ENCODE data around the gene MORF4L1. TPM values are rescaled to one million over a fixed set of nuclear protein-coding genes. Genes with fewer than 3 reads are reported as not detected.

Gene MORF4L1
- total RNA-seq, 2 experiments from 2014 or later = 225 to 274 TPM

DNA sequence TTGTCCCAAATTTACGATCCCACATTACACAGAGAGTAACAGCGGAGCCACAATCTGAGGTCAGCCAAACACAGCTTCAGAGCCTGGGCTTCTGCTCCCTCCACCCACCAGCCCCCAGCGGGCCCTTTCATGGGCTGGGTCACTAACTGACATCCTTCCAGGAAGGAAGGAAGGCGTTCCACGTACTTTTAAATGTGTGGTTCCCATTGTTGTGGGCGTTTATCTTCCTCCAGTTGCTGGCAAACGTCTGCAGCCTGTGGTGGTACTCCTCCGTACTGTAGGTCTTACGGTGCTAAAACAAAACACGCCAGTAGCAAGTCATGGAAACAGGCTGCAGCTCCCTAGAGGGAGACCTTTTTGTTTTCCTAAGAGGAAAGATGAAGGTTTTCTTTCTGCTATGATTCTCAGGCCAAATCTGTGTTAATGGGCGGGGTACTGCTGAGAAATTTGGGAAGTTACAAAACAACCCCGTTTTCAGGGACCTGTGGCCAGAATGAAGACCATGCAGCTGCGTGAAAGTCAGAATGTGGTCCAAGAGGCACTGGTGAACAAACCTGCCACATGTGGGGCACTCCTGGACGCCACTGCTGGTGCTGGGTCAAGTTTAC is 64.5 kb downstream of the MORF4L1 start:
- Mint-ChIP-seq H3K4me3 (peak overlapping the region; percentile 46), H3K27ac (peak overlapping the region; percentile 82), H3K9me3 (peaks cover 2% of the 10 kb centered on the region), H3K36me3 (ENCODE audit: low read depth) (peaks cover 10% of the 10 kb centered on the region), H3K4me1 (peaks cover 38% of the 10 kb centered on the region), H3K27me3 (peaks cover 2% of the 10 kb centered on the region)
- POLR2A ChIA-PET = no interaction called here
- peak; percentile 34 for DNase-seq
- CTCF ChIA-PET = interaction anchor here (1.0 to 2.5 kb wide), 2 partner anchors 24 to 26 kb away, joined by 3 to 6 read pairs; no protein-coding TSS in a partner anchor

DNA sequence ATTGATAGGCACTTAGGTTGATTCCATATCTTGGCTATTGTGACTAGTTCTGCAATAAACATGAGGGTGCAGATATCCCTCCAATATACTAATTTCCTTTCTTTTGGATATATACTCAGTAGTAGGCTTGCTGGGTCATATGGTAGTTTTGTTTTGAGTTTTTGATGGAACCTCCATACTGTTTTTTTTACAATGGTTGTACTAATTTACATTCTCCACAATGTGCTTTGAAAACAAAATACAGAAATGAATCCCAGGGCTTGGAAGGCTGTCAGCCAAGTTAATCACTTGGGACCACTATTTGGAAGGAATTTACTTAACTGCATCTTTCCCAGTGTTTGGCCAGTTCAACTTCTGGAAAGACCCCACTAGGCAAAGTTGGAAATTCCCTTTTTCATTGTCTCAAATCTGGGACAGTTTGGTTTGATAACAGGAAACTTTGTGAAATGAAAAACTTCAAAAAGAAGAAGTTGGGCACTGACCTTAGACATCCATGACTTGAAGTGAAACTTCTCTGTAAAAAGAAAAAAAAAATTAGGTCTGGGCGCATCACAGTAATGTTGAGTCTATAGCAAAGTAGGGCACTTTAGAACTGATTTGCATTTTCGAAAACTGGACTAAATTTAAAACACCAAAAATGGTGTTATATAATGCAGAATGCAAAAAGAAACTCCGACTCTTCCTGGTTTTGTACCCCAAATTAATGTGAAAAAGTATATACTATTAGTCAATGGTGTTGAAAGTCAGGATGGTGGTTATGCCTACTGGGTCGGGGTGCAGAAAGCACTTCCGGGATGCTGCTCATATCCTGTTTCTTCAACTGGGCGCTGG is 66.2 kb downstream of the MORF4L1 start:
- H3K36me3 Mint-ChIP-seq (ENCODE audit: low read depth) = peaks cover 12% of the 10 kb centered on the region
- H3K4me1 Mint-ChIP-seq = peaks cover 38% of the 10 kb centered on the region
- peak overlapping the region; percentile 34 for H3K4me3 Mint-ChIP-seq
- peaks cover 2% of the 10 kb centered on the region for H3K9me3 Mint-ChIP-seq
- no peak for DNase-seq
- H3K27ac Mint-ChIP-seq = peak overlapping the region; percentile 84
- peaks cover 15% of the 10 kb centered on the region for H3K27me3 Mint-ChIP-seq
- ChIA-PET POLR2A (no interaction called here), CTCF (no interaction called here)

DNA sequence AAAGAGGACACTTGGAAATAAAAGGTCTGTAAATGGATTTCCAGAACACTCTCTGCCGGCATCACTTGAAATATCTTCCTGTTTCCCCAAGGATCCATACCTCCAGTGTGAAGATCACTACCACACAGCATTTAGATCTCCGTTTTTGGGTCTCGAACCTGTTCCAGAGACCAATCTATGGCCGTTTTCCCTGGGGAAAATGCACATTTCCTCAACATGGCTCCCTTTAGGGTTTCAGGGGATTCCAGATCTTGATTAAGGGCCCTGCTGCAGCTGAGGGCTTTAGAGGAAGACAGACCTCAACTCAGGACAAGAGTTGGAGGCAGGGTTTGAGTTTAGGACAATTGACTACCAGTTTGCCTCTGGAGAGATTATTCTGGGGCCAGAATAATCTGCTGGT is 70.1 kb downstream of the MORF4L1 start:
- H3K27me3 Mint-ChIP-seq = peaks cover 41% of the 10 kb centered on the region
- H3K36me3 Mint-ChIP-seq (ENCODE audit: low read depth) = peaks cover 9% of the 10 kb centered on the region
- ChIA-PET POLR2A (no interaction called here), CTCF (no interaction called here)
- H3K4me3 Mint-ChIP-seq = no peak overlapping the region
- peaks cover 2% of the 10 kb centered on the region for H3K9me3 Mint-ChIP-seq
- DNase-seq = no peak
- no peak overlapping the region for H3K27ac Mint-ChIP-seq
- H3K4me1 Mint-ChIP-seq = peaks cover 25% of the 10 kb centered on the region

DNA sequence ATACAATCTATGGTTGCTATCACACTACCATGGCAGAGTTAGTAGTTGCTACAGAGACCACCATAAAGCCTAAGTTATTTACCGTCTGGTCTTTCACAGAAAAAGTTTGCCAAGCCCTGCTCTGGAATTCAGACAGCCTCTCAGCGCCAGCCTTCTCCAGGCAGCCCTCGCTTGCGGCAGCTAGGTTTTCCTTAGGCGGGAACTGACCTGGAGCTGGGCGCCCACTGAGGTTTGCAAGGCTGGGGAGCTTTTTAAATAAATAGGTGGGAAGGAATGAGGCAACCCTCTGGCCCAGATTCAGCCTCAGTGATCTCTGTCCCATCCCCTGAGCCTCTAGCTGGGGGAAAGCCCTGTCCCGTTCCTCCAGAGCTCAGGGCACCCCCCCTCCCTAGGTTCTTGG is 71.0 kb downstream of the MORF4L1 start:
- H3K4me3 Mint-ChIP-seq = peak overlapping the region; percentile 69
- no peak for DNase-seq
- POLR2A ChIA-PET = no interaction called here
- peaks cover 17% of the 10 kb centered on the region for H3K4me1 Mint-ChIP-seq
- H3K36me3 Mint-ChIP-seq (ENCODE audit: low read depth) = peaks cover 4% of the 10 kb centered on the region
- H3K27ac Mint-ChIP-seq = no peak overlapping the region
- peaks cover 40% of the 10 kb centered on the region for H3K27me3 Mint-ChIP-seq
- no peaks in the 10 kb centered on the region for H3K9me3 Mint-ChIP-seq
- CTCF ChIA-PET = interaction anchor here (0.8 to 1.0 kb wide), 3 partner anchors 24 to 99 kb away, joined by 3 to 4 read pairs (median 3); no protein-coding TSS in a partner anchor

DNA sequence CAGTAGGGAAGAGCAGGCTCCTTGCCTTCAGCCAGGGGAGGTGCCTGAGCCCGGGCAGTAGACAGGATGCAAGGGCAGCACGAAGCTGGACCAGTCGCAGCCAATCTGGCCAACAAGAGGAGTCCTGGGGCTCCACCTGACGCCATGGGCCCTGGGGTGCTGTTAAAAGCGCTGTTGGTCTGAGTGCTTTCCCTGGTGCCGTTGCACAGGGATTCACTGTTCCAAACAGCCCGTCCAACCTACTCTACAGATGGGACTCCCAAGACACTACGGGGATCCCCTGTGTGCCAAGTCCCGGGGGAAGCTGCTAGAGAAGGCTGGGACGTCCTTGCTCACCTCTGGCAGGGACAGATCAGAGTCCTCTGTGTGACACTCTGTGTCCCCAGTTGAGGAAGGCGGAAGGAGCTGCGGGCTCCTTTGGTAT is 71.5 kb downstream of the MORF4L1 start:
- ChIA-PET POLR2A (no interaction called here), CTCF (interaction anchor here (0.9 to 1.0 kb wide), 2 partner anchors 70 to 99 kb away, joined by 3 to 4 read pairs; no protein-coding TSS in a partner anchor)
- H3K27ac Mint-ChIP-seq = no peak overlapping the region
- DNase-seq = no peak
- H3K4me1 Mint-ChIP-seq = peaks cover 12% of the 10 kb centered on the region
- peaks cover 2% of the 10 kb centered on the region for H3K36me3 Mint-ChIP-seq (ENCODE audit: low read depth)
- H3K4me3 Mint-ChIP-seq = peak overlapping the region; percentile 69
- H3K27me3 Mint-ChIP-seq = peaks cover 40% of the 10 kb centered on the region
- no peaks in the 10 kb centered on the region for H3K9me3 Mint-ChIP-seq

DNA sequence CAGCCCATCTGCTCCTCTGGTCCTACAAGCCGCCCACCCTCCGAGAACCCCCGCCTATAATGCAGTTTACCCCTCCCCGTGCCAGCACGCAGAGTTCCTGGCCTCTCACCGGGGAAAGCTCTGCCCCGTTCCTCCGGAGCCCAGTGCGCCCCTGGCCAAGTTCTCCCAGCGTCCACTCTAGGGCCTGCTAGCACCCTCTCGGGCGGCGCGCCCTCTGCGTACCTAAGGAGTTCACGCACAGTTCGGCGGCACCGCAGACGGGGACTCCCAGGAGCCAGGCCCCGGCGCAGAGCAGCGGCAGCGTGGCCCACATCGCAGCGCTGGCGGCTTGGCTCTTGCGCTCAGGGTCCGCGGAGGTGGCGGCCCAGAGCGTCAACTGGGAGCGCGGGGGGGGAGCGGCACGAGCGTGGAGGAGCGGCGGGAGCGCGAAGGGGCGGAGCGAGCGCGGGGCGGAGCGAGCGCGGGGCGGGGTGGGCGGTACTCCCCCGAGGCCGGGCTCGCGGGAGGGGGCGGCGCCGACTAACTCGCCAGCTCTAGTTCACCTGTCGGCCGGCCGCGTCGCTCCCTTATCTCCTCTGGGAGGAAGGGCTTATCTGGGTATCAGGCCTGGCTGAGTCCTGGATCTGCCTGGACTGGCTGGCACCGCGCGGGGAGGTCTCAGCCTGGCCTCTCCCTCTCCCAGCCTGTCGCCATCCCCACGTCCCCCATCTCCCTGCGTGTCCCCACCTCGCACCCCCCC is 72.1 kb downstream of the MORF4L1 start, which contains the start of gene CTSH:
Gene CTSH (minus strand): TSS at position 378 of the 739 bp plus-strand sequence. CDS start 65 bp downstream, at position 313.
- Mint-ChIP-seq H3K36me3 (ENCODE audit: low read depth) (peaks cover 2% of the 10 kb centered on the region), H3K4me1 (peaks cover 7% of the 10 kb centered on the region), H3K27me3 (peaks cover 40% of the 10 kb centered on the region), H3K27ac (no peak within 1 kb of the TSS), H3K9me3 (no peaks in the 10 kb centered on the region), H3K4me3 (peak within 1 kb of the TSS; percentile 69)
- ChIA-PET CTCF (interaction anchor here (0.9 kb wide), 1 partner anchor 71 kb away, joined by 3 read pairs; no protein-coding TSS in a partner anchor), POLR2A (no interaction called here)
- peak; percentile 54 for DNase-seq

DNA sequence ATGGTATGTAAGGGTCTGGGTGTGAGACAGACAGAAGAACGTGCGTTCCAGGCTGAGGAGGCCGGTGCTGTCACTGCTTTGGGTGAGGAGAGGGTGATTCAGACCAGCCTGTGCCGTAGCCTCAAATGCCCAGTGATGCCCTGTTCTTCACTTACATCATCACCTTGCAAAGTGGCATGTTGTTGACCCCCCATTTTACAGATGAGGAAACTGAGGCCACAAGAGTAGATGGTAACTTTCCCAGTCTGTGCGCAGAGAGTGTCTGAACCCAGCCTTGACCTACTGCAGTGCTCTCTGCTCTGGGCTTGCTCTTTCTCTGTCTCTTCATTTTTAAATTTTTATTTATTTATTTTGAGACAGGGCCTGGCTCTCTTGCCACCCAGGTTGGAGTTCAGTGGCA is 73.8 kb downstream of the MORF4L1 start:
- POLR2A ChIA-PET = no interaction called here
- no peak overlapping the region for H3K4me3 Mint-ChIP-seq
- peaks cover 2% of the 10 kb centered on the region for H3K36me3 Mint-ChIP-seq (ENCODE audit: low read depth)
- H3K27ac Mint-ChIP-seq = no peak overlapping the region
- peaks cover 40% of the 10 kb centered on the region for H3K27me3 Mint-ChIP-seq
- CTCF ChIA-PET = no interaction called here
- no peak for DNase-seq
- H3K9me3 Mint-ChIP-seq = no peaks in the 10 kb centered on the region
- peaks cover 13% of the 10 kb centered on the region for H3K4me1 Mint-ChIP-seq

DNA sequence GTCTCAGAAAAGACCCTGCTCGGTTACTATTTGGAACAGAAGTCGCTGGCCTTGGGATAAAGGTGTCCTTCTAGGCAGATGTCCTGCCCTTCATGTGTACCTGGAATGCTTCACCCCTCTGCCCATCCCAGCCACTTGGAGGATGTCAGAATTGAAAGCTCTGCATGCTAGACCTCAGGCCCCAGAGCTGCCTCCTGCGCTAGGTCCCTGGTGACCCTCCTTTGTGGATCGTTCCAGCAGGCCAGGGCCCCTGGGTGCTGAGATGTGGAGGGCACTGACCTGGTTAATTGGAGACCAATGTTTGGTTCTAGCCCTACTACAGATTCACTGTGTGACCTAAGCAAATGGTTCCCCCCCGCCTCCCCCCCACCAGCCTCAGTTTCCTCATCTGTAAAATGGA is 74.8 kb downstream of the MORF4L1 start:
- CTCF ChIA-PET = no interaction called here
- no peak for DNase-seq
- Mint-ChIP-seq H3K4me3 (no peak overlapping the region), H3K27me3 (peaks cover 40% of the 10 kb centered on the region), H3K36me3 (ENCODE audit: low read depth) (peaks cover 1% of the 10 kb centered on the region), H3K4me1 (peaks cover 16% of the 10 kb centered on the region), H3K27ac (no peak overlapping the region), H3K9me3 (no peaks in the 10 kb centered on the region)
- POLR2A ChIA-PET = no interaction called here

Other genes with a start within 250 kb of the MORF4L1 start
- gene CHRNB4, start 231.7 kb upstream of the MORF4L1 start, total RNA-seq = not detected
- under 1 TPM; 0.10 to 0.12 TPM for gene ADAMTS7, start 61.4 kb upstream of the MORF4L1 start, total RNA-seq
- 10 to 100 TPM; 46.7 to 54.8 TPM for gene CTSH, start 72.2 kb downstream of the MORF4L1 start, total RNA-seq
- not detected for gene RASGRF1, start 217.9 kb downstream of the MORF4L1 start, total RNA-seq